WTC11 (cell line): Measurements from ENCODE around the gene CDC5L. TPM values are rescaled to one million over a fixed set of nuclear protein-coding genes. Genes with fewer than 3 reads are reported as not detected.

ENCODE experiments used
- ATAC-seq: fragments of 200-7000 bp; cut with Tn5 transposase; 2 replicates; pipeline ENCODE4 v1.10.0; 2021; ENCODE audit warnings: mild to moderate bottlenecking, moderate library complexity
- CTCF ChIA-PET: fragments of 300-600 bp; sonication (Branson Sonifier 250); formaldehyde crosslinking; loops from one replicate; lab custom pipeline; 2021; ENCODE audit warnings: antibody characterized with exemption; lab: Charles Lee
- POLR2A ChIA-PET: fragments of 350-600 bp; sonication (Branson Sonifier 250); formaldehyde crosslinking; loops from one replicate; lab custom pipeline; 2021; ENCODE audit warnings: antibody characterized with exemption; lab: Charles Lee
- DNase-seq: peaks from one replicate; pipeline ENCODE4 v3.0.0; 2021; ENCODE audit warnings: low spot score
- H3K27ac Mint-ChIP-seq: 2 replicates; pipeline ENCODE4 v1.8.0; 2021; ENCODE audit warnings: mixed read lengths
- H3K27me3 Mint-ChIP-seq: 2 replicates; pipeline ENCODE4 v1.8.0; 2021; ENCODE audit warnings: low read depth, mild to moderate bottlenecking, moderate library complexity, mixed read lengths
- H3K36me3 Mint-ChIP-seq: 2 replicates; pipeline ENCODE4 v1.8.0; 2021; ENCODE audit warnings: mixed read lengths
- H3K4me1 Mint-ChIP-seq: 2 replicates; pipeline ENCODE4 v1.8.0; 2022; ENCODE audit warnings: mixed read lengths
- H3K4me3 Mint-ChIP-seq: 2 replicates; pipeline ENCODE4 v1.8.0; 2021; ENCODE audit warnings: mild to moderate bottlenecking, moderate library complexity, mixed read lengths
- H3K9me3 Mint-ChIP-seq: 2 replicates; pipeline ENCODE4 v1.8.0; 2021; ENCODE audit warnings: mixed read lengths
- ATF1 ChIP-seq: sonication (generic); formaldehyde crosslinking; IDR thresholded peaks from 2 replicates; pipeline ENCODE4 v1.8.1; 2023; ENCODE audit warnings: mild to moderate bottlenecking, moderate library complexity, missing genetic modification reagents
- CREB1 ChIP-seq: sonication (generic); formaldehyde crosslinking; IDR thresholded peaks from 2 replicates; pipeline ENCODE4 v1.8.0; 2023; ENCODE audit warnings: mild to moderate bottlenecking, missing genetic modification reagents
- FOXJ3 ChIP-seq: sonication (generic); formaldehyde crosslinking; IDR thresholded peaks from 2 replicates; pipeline ENCODE4 v1.9.0; 2021; ENCODE audit warnings: missing genetic modification reagents, mild to moderate bottlenecking, borderline replicate concordance
- GABPB1 ChIP-seq: sonication (generic); formaldehyde crosslinking; IDR thresholded peaks from 2 replicates; pipeline ENCODE4 v1.8.1; 2023; ENCODE audit warnings: mild to moderate bottlenecking, missing genetic modification reagents
- NR1H2 ChIP-seq: sonication (generic); formaldehyde crosslinking; IDR thresholded peaks from 2 replicates; pipeline ENCODE4 v1.9.0; 2021; ENCODE audit warnings: mild to moderate bottlenecking, moderate library complexity, missing genetic modification reagents
- NR2C2 ChIP-seq: sonication (generic); formaldehyde crosslinking; IDR thresholded peaks from 2 replicates; pipeline ENCODE4 v1.8.0; 2022; ENCODE audit warnings: mild to moderate bottlenecking, missing genetic modification reagents
- TCF7 ChIP-seq: sonication (generic); formaldehyde crosslinking; IDR thresholded peaks from 2 replicates; pipeline ENCODE4 v1.8.0; 2022; ENCODE audit warnings: mild to moderate bottlenecking, low read depth, missing genetic modification reagents, moderate library complexity
- TP53 ChIP-seq: sonication (generic); formaldehyde crosslinking; IDR thresholded peaks from 2 replicates; pipeline ENCODE4 v1.8.1; 2023; ENCODE audit warnings: mild to moderate bottlenecking, missing genetic modification reagents
- ZBTB21 ChIP-seq: sonication (generic); formaldehyde crosslinking; IDR thresholded peaks from 2 replicates; pipeline ENCODE4 v1.8.1; 2023; ENCODE audit warnings: mild to moderate bottlenecking, missing genetic modification reagents, borderline replicate concordance
- ZNF138 ChIP-seq: sonication (generic); formaldehyde crosslinking; conservative IDR thresholded peaks from 2 replicates; pipeline ENCODE4 v1.8.1; 2022; ENCODE audit warnings: mild to moderate bottlenecking, moderate library complexity, missing genetic modification reagents
- ZNF219 ChIP-seq: sonication (generic); formaldehyde crosslinking; IDR thresholded peaks from 2 replicates; pipeline ENCODE4 v1.8.0; 2023; ENCODE audit warnings: missing genetic modification reagents, mild to moderate bottlenecking, borderline replicate concordance
- ZNF317 ChIP-seq: sonication (generic); formaldehyde crosslinking; IDR thresholded peaks from 2 replicates; pipeline ENCODE4 v1.8.1; 2023; ENCODE audit warnings: low read depth, mild to moderate bottlenecking, moderate library complexity, missing genetic modification reagents, borderline replicate concordance
- ZNF396 ChIP-seq: fragments of 250-450 bp; sonication (Bioruptor Pico); IDR thresholded peaks from 2 replicates; pipeline ENCODE4 v1.8.0; 2021; ENCODE audit warnings: mild to moderate bottlenecking, moderate library complexity, borderline replicate concordance
- ZNF416 ChIP-seq: fragments of 250-450 bp; sonication (Bioruptor Pico); IDR thresholded peaks from 2 replicates; pipeline ENCODE4 v1.9.0; 2021; ENCODE audit warnings: mild to moderate bottlenecking, inconsistent platforms
- ZNF671 ChIP-seq: fragments of 250-450 bp; sonication (Bioruptor Pico); IDR thresholded peaks from 2 replicates; pipeline ENCODE4 v1.8.0; 2021; ENCODE audit warnings: mild to moderate bottlenecking
- total RNA-seq: library from RNA; stranded (reverse); gene quantifications from 3 replicates; pipeline ENCODE4 v1.2.3, GENCODE V29; 2021
- TF ChIP-seq, protein P1 (sequence below): fragments of 250-450 bp; sonication (Bioruptor Pico); IDR thresholded peaks from 2 replicates; pipeline ENCODE4 v1.8.0; 2021; ENCODE audit warnings: mild to moderate bottlenecking
- TF ChIP-seq, protein P2 (sequence below): fragments of 200-600 bp; IDR thresholded peaks from 2 replicates; pipeline ENCODE4 v1.8.0; 2022; ENCODE audit warnings: antibody characterized with exemption
- TF ChIP-seq, protein P3 (sequence below): sonication (generic); formaldehyde crosslinking; conservative IDR thresholded peaks from 2 replicates; pipeline ENCODE4 v1.8.1; 2022; ENCODE audit warnings: mild to moderate bottlenecking, missing genetic modification reagents
- TF ChIP-seq, protein P4 (sequence below): sonication (generic); formaldehyde crosslinking; IDR thresholded peaks from 2 replicates; pipeline ENCODE4 v1.8.1; 2023; ENCODE audit warnings: mild to moderate bottlenecking, missing genetic modification reagents, borderline replicate concordance
- TF ChIP-seq, protein P5 (sequence below): fragments of 250-450 bp; sonication (Bioruptor Pico); IDR thresholded peaks from 2 replicates; pipeline ENCODE4 v2.1.2; 2022; ENCODE audit warnings: mild to moderate bottlenecking, moderate library complexity
- TF ChIP-seq, protein P6 (sequence below): sonication (generic); formaldehyde crosslinking; IDR thresholded peaks from 2 replicates; pipeline ENCODE4 v1.8.0; 2023; ENCODE audit warnings: missing genetic modification reagents

Gene CDC5L
- total RNA-seq, 1 experiment from 2014 or later: 23.5 TPM

DNA sequence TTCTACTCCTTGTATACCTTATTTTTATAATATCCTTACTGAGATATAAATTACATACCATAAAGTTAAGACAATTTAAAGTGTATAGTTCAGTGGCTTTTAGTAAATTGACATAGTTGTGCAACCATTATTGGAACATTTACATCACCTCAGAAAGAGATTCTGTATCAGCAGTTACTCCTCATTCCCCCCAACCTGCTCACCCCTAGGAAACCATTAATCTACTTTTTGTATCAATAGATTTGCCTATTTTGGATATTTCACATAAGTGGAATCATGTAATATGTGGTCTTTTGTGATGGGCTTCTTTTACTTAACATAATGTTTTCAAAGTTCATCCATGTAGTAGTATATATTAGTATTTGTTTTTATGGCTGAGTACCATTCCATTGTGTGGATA is 51.3 kb downstream of the CDC5L start:
- ChIA-PET POLR2A (no interaction called here), CTCF (no interaction called here)
- Mint-ChIP-seq H3K4me3 (no peak overlapping the region), H3K36me3 (peaks cover 35% of the 10 kb centered on the region), H3K4me1 (no peaks in the 10 kb centered on the region), H3K27me3 (no peaks in the 10 kb centered on the region), H3K9me3 (peaks cover 25% of the 10 kb centered on the region), H3K27ac (no peak overlapping the region)
- TF ChIP-seq TCF7 (CRISPR knock-in tag): no peak
- TF ChIP-seq NR2C2: no peak
- TF ChIP-seq TP53: no peak
- no peak for TF ChIP-seq GABPB1 (CRISPR knock-in tag)
- no peak for TF ChIP-seq FOXJ3
- no peak for TF ChIP-seq ZNF317 (CRISPR knock-in tag)
- no peak for TF ChIP-seq ZNF396
- TF ChIP-seq, protein P1, sequence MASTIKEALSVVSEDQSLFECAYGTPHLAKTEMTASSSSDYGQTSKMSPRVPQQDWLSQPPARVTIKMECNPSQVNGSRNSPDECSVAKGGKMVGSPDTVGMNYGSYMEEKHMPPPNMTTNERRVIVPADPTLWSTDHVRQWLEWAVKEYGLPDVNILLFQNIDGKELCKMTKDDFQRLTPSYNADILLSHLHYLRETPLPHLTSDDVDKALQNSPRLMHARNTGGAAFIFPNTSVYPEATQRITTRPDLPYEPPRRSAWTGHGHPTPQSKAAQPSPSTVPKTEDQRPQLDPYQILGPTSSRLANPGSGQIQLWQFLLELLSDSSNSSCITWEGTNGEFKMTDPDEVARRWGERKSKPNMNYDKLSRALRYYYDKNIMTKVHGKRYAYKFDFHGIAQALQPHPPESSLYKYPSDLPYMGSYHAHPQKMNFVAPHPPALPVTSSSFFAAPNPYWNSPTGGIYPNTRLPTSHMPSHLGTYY (CRISPR knock-in tag): no peak
- TF ChIP-seq ZNF671: no peak
- TF ChIP-seq, protein P2, sequence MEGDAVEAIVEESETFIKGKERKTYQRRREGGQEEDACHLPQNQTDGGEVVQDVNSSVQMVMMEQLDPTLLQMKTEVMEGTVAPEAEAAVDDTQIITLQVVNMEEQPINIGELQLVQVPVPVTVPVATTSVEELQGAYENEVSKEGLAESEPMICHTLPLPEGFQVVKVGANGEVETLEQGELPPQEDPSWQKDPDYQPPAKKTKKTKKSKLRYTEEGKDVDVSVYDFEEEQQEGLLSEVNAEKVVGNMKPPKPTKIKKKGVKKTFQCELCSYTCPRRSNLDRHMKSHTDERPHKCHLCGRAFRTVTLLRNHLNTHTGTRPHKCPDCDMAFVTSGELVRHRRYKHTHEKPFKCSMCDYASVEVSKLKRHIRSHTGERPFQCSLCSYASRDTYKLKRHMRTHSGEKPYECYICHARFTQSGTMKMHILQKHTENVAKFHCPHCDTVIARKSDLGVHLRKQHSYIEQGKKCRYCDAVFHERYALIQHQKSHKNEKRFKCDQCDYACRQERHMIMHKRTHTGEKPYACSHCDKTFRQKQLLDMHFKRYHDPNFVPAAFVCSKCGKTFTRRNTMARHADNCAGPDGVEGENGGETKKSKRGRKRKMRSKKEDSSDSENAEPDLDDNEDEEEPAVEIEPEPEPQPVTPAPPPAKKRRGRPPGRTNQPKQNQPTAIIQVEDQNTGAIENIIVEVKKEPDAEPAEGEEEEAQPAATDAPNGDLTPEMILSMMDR: no peak
- TF ChIP-seq ZNF416 (CRISPR knock-in tag): no peak
- ATAC-seq (no peak), DNase-seq (no peak)

DNA sequence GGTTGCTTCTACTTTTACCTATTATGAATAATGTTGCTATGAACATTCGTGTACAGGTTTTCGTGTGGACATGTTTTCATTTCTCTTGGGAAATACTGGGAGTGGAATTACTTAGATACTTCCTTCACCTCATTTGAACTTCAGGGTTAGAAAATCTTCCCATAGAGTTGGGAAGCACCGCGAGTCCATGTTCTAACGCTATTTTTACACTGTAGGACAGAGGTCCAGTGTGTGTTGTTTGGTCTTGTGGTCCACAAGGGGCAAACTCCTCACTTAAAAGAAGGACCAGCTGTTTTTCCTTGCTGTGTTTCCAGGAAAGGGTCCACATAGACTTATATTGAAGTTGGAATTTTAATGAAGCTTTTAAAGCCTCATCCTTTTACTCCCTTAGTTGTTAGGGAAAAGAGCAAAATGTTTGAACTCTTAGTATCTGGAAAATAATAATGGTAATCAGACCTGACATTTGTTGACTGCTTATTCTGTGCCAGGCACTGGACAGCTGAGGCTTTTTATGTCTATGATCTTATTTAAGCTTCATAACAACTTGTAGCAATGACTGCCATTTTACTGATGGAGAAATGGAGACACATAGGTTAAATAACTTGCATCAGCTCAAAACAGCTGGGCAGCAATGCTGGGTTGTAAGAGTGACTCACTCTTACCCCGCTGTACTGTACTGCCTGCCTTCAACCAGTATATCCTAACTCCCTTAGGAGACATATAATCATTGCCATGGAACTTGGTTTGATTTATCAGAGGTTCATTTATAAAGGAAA is 52.0 kb downstream of the CDC5L start:
- CTCF ChIA-PET: interaction anchor here (1.5 kb wide), 1 partner anchor 16 kb away, joined by 4 read pairs; no protein-coding TSS in a partner anchor
- no peak overlapping the region for H3K27ac Mint-ChIP-seq
- no peaks in the 10 kb centered on the region for H3K27me3 Mint-ChIP-seq
- POLR2A ChIA-PET: interaction anchor here (0.7 kb wide), 1 partner anchor 127 kb away, joined by 4 read pairs; the partner anchor contains the start of gene AARS2
- H3K9me3 Mint-ChIP-seq: peaks cover 25% of the 10 kb centered on the region
- DNase-seq (no peak), ATAC-seq (no peak)
- H3K4me1 Mint-ChIP-seq: no peaks in the 10 kb centered on the region
- no peak overlapping the region for H3K4me3 Mint-ChIP-seq
- TF ChIP-seq ZNF219: no peak
- TF ChIP-seq, protein P3, sequence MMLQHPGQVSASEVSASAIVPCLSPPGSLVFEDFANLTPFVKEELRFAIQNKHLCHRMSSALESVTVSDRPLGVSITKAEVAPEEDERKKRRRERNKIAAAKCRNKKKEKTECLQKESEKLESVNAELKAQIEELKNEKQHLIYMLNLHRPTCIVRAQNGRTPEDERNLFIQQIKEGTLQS (CRISPR knock-in tag): no peak
- no peak for TF ChIP-seq NR1H2 (CRISPR knock-in tag)
- TF ChIP-seq ZNF317 (CRISPR knock-in tag): no peak
- no peak for TF ChIP-seq FOXJ3
- no peak for TF ChIP-seq ZNF396
- H3K36me3 Mint-ChIP-seq: peaks cover 37% of the 10 kb centered on the region

DNA sequence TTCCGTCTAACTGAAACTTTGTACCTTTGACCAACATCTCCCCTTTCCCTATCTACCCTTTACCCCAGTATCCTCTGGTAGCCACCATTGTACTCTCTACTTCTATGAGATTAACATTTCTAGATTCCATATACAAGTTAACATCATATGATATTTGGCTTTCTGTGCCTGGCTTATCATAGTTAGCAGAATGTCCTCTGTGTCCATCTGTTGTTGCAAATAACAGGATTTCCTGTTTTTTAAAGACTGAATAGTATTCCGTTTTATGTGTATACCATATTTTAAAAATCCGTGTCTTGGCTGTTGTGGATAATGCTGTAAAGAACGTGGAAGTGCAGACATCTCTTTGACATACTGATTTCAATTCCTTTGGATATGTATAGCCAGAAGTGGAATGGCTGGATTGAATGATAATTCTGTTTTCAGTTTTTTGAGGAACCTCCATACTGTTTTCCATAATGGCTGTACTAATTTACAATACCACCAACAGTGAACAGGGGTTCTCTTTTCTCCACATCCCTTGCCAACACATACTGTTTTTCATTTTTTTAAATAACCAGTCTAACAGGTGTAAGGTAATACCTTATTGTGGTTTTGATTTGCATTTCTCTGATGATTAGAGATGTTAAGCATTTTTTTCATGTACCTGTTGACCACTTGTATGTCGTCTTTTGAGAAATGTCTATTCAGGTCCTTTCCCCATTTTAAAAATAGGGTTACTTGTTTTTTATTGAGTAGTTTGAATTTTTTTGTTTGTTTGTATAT is 53.8 kb downstream of the CDC5L start:
- H3K9me3 Mint-ChIP-seq: peaks cover 25% of the 10 kb centered on the region
- ChIA-PET CTCF (no interaction called here), POLR2A (no interaction called here)
- no peak overlapping the region for H3K4me3 Mint-ChIP-seq
- H3K27me3 Mint-ChIP-seq: no peaks in the 10 kb centered on the region
- H3K36me3 Mint-ChIP-seq: peaks cover 45% of the 10 kb centered on the region
- H3K27ac Mint-ChIP-seq: no peak overlapping the region
- no peaks in the 10 kb centered on the region for H3K4me1 Mint-ChIP-seq
- DNase-seq: no peak
- no peak for ATAC-seq
- TF ChIP-seq ATF1: no peak
- TF ChIP-seq TP53: no peak
- TF ChIP-seq, protein P4, sequence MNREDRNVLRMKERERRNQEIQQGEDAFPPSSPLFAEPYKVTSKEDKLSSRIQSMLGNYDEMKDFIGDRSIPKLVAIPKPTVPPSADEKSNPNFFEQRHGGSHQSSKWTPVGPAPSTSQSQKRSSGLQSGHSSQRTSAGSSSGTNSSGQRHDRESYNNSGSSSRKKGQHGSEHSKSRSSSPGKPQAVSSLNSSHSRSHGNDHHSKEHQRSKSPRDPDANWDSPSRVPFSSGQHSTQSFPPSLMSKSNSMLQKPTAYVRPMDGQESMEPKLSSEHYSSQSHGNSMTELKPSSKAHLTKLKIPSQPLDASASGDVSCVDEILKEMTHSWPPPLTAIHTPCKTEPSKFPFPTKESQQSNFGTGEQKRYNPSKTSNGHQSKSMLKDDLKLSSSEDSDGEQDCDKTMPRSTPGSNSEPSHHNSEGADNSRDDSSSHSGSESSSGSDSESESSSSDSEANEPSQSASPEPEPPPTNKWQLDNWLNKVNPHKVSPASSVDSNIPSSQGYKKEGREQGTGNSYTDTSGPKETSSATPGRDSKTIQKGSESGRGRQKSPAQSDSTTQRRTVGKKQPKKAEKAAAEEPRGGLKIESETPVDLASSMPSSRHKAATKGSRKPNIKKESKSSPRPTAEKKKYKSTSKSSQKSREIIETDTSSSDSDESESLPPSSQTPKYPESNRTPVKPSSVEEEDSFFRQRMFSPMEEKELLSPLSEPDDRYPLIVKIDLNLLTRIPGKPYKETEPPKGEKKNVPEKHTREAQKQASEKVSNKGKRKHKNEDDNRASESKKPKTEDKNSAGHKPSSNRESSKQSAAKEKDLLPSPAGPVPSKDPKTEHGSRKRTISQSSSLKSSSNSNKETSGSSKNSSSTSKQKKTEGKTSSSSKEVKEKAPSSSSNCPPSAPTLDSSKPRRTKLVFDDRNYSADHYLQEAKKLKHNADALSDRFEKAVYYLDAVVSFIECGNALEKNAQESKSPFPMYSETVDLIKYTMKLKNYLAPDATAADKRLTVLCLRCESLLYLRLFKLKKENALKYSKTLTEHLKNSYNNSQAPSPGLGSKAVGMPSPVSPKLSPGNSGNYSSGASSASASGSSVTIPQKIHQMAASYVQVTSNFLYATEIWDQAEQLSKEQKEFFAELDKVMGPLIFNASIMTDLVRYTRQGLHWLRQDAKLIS (CRISPR knock-in tag): no peak
- no peak for TF ChIP-seq ZBTB21 (CRISPR knock-in tag)
- TF ChIP-seq ZNF396: no peak
- TF ChIP-seq ZNF138: no peak
- TF ChIP-seq ZNF219: no peak
- TF ChIP-seq, protein P5, sequence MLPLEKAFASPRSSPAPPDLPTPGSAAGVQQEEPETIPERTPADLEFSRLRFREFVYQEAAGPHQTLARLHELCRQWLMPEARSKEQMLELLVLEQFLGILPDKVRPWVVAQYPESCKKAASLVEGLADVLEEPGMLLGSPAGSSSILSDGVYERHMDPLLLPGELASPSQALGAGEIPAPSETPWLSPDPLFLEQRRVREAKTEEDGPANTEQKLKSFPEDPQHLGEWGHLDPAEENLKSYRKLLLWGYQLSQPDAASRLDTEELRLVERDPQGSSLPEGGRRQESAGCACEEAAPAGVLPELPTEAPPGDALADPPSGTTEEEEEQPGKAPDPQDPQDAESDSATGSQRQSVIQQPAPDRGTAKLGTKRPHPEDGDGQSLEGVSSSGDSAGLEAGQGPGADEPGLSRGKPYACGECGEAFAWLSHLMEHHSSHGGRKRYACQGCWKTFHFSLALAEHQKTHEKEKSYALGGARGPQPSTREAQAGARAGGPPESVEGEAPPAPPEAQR (CRISPR knock-in tag): no peak
- TF ChIP-seq CREB1 (CRISPR knock-in tag): no peak
- TF ChIP-seq, protein P6, sequence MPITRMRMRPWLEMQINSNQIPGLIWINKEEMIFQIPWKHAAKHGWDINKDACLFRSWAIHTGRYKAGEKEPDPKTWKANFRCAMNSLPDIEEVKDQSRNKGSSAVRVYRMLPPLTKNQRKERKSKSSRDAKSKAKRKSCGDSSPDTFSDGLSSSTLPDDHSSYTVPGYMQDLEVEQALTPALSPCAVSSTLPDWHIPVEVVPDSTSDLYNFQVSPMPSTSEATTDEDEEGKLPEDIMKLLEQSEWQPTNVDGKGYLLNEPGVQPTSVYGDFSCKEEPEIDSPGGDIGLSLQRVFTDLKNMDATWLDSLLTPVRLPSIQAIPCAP (CRISPR knock-in tag): no peak
